GM18870 (cell line): ENCODE measurements around the gene CDHR5.

Experiments
- ATAC-seq: cut with Tn5 transposase; IDR thresholded peaks from one replicate; pipeline ENCODE4 v1.9.1; 2021; ENCODE audit warnings: moderate library complexity; ENCODE audit not compliant: unreplicated experiment

The CDHR5 gene

GRCh38 chr11:611001-611996 lies 13.5 kb downstream of the CDHR5 start:
- no peak for ATAC-seq

- ATAC-seq: no peak
These were observed 14.5 kb downstream of the CDHR5 start for GRCh38 chr11:610146-610801.

- no peak for ATAC-seq
These were observed 15.4 kb downstream of the CDHR5 start for GRCh38 chr11:609341-609811.

- no peak for ATAC-seq
These were observed 15.9 kb downstream of the CDHR5 start for GRCh38 chr11:608791-609251.

- no peak for ATAC-seq
These were observed 16.6 kb downstream of the CDHR5 start for GRCh38 chr11:607971-608659.

- no peak for ATAC-seq
These were observed 17.6 kb downstream of the CDHR5 start for GRCh38 chr11:607020-607780.

GRCh38 chr11:606245-606644 lies 18.5 kb downstream of the CDHR5 start:
- ATAC-seq: no peak

GRCh38 chr11:605286-606129 lies 19.2 kb downstream of the CDHR5 start:
- ATAC-seq: no peak

- ATAC-seq: no peak
These were observed 21.6 kb downstream of the CDHR5 start for GRCh38 chr11:603154-603553.

- no peak for ATAC-seq
These were observed 23.0 kb downstream of the CDHR5 start for GRCh38 chr11:601573-602245.

GRCh38 chr11:598005-598680 lies 26.6 kb downstream of the CDHR5 start:
- ATAC-seq: no peak

GRCh38 chr11:597166-597725 lies 27.5 kb downstream of the CDHR5 start:
- no peak for ATAC-seq

GRCh38 chr11:596374-596773 lies 28.4 kb downstream of the CDHR5 start:
- no peak for ATAC-seq

- ATAC-seq: no peak
These were observed 29.4 kb downstream of the CDHR5 start for GRCh38 chr11:595400-595799.

GRCh38 chr11:593347-593746 lies 31.4 kb downstream of the CDHR5 start:
- no peak for ATAC-seq

GRCh38 chr11:592918-593317 lies 31.8 kb downstream of the CDHR5 start:
- ATAC-seq: no peak

- no peak for ATAC-seq
These were observed 32.3 kb downstream of the CDHR5 start for GRCh38 chr11:592501-592900.

- no peak for ATAC-seq
These were observed 33.8 kb downstream of the CDHR5 start for GRCh38 chr11:590997-591396.
